HepG2 (cell line): Measurements from ENCODE around the gene CRYGA. TPM values are rescaled to one million over a fixed set of nuclear protein-coding genes. Genes with fewer than 3 reads are reported as not detected.

ENCODE experiments used
- ATAC-seq: fragments of 200-7000 bp; cut with Tn5 transposase; 3 replicates; pipeline ENCODE4 v1.9.1; 2020; ENCODE audit warnings: mild to moderate bottlenecking, moderate library complexity
- BruUV-seq: library from RNA; stranded (reverse); fragments of 400-500 nt; replicated peaks from 2 replicates; lab custom pipeline; 2021; lab: Mats Ljungman, UMichigan
- CTCF ChIA-PET: fragments of 300-600 bp; formaldehyde crosslinking; extraction: SDS; loops from one replicate; lab custom pipeline; 2021; ENCODE audit warnings: low total read pairs, inconsistent platforms, low intra/inter-chr PET ratio; lab: Yijun Ruan, JAX
- POLR2A ChIA-PET: fragments of 350-600 bp; sonication (Branson Sonifier 250); formaldehyde crosslinking; loops from one replicate; lab custom pipeline; 2020; ENCODE audit warnings: antibody characterized with exemption, inconsistent platforms; lab: Yijun Ruan, JAX
- DNase-seq: peaks from one replicate; pipeline ENCODE4 v3.0.0-alpha.2; 2015; ENCODE audit warnings: low spot score
- FAIRE-seq: peaks from 3 replicates; lab custom pipeline; 2011; peaks lifted over from hg19 to GRCh38; lab: Jason Lieb, UNC
- H2AFZ ChIP-seq: one replicate; pipeline ENCODE4 v1.6.1; 2011; ENCODE audit warnings: low read length, inconsistent platforms
- H3K27ac ChIP-seq: fragments of 300-600 bp; 3 replicates; pipeline ENCODE4 v1.8.0; 2011; ENCODE audit warnings: mixed run types, mild to moderate bottlenecking, mixed read lengths, low read length, inconsistent platforms; ENCODE audit not compliant: insufficient read depth; ENCODE audit errors: extremely low read length
- H3K27me3 ChIP-seq, 2 experiments: fragments of 200-600 bp in 1 of 2; 2 replicates in 1 of 2; 3 replicates in 1 of 2; pipeline versions ENCODE4 v1.6.0 to v1.8.0; 2011; ENCODE audit warnings: low read length in 2 of 2, mild to moderate bottlenecking in 2 of 2, moderate library complexity in 2 of 2, inconsistent platforms in 1 of 2; ENCODE audit not compliant: insufficient read depth in 2 of 2, control insufficient read depth in 1 of 2
- H3K36me3 ChIP-seq, 2 experiments: fragments of 200-600 bp in 1 of 2; replicated peaks in 1 of 2; 2 replicates in 1 of 2; 3 replicates in 1 of 2; pipeline versions ENCODE4 v1.5.1 to v1.8.0; 2011; ENCODE audit warnings: low read length in 2 of 2, inconsistent platforms in 1 of 2; ENCODE audit not compliant: insufficient read depth in 2 of 2, control insufficient read depth in 1 of 2
- H3K4me1 ChIP-seq: 2 replicates; pipeline ENCODE4 v1.5.1; 2012; ENCODE audit warnings: low read length, inconsistent platforms; ENCODE audit not compliant: insufficient read depth
- H3K4me2 ChIP-seq: 2 replicates; pipeline ENCODE4 v1.6.0; 2011; ENCODE audit warnings: low read depth, low read length, inconsistent platforms
- H3K4me3 ChIP-seq, 3 experiments: fragments of 200-600 bp in 1 of 3; sonication (generic), shearing (Covaris generic) in 1 of 3; replicated peaks in 1 of 3; 2 replicates each; pipeline ENCODE4 v1.5.1; 2011 to 2016; ENCODE audit warnings: low read length in 3 of 3, inconsistent platforms in 2 of 3, low read depth in 2 of 3, mild to moderate bottlenecking in 2 of 3, control low read depth in 1 of 3, mixed read lengths in 1 of 3; ENCODE audit not compliant: insufficient read depth in 1 of 3
- H3K79me2 ChIP-seq: one replicate; pipeline ENCODE4 v1.6.1; 2011; ENCODE audit warnings: low read length, inconsistent platforms; ENCODE audit not compliant: insufficient read depth
- H3K9ac ChIP-seq: 2 replicates; pipeline ENCODE4 v1.6.0; 2011; ENCODE audit warnings: mild to moderate bottlenecking, low read depth, low read length, inconsistent platforms; ENCODE audit not compliant: insufficient read depth
- H3K9me3 ChIP-seq: 2 replicates; pipeline ENCODE4 v1.5.1; 2012; ENCODE audit warnings: mild to moderate bottlenecking, low read length
- H4K20me1 ChIP-seq: 2 replicates; pipeline ENCODE4 v1.6.0; 2011; ENCODE audit warnings: inconsistent platforms, mild to moderate bottlenecking, low read length, moderate library complexity; ENCODE audit not compliant: insufficient read depth
- POGZ ChIP-seq: sonication (generic); formaldehyde crosslinking; IDR thresholded peaks from 2 replicates; pipeline ENCODE4 v1.4.0; 2020; ENCODE audit warnings: mild to moderate bottlenecking, missing genetic modification reagents
- ZNF577 ChIP-seq: sonication (generic); formaldehyde crosslinking; IDR thresholded peaks from 2 replicates; pipeline ENCODE4 v1.4.0; 2020; ENCODE audit warnings: mild to moderate bottlenecking, low read depth, missing genetic modification reagents, borderline replicate concordance
- ZNF775 ChIP-seq: sonication (generic); formaldehyde crosslinking; IDR thresholded peaks from 2 replicates; pipeline ENCODE4 v1.4.0; 2020; ENCODE audit warnings: missing genetic modification reagents, mild to moderate bottlenecking, moderate library complexity, borderline replicate concordance
- WGBS: methylation state at CpG from one replicate; pipeline ENCODE4 v1.1.6; 2017; ENCODE audit warnings: low lambda C conversion rate; 5-methylcytosine and 5-hydroxymethylcytosine counted together
- in situ Hi-C: cut with HindIII; loops from 2 replicates; pipeline ENCODE4 v1.10.0; 2017; ENCODE audit warnings: low pct_unique_long_range_greater_than_20kb; ENCODE audit not compliant: extremely low pct_ligation_motif_present
- intact Hi-C: fragments of 100-400 bp; cut with micrococcal nuclease; formaldehyde crosslinking; loops from one replicate; pipeline ENCODE4 v1.10.0; 2022; ENCODE audit not compliant: unreplicated experiment
- polyA plus RNA-seq, 8 experiments: library from polyadenylated mRNA; depleted of rRNA in 3 of 8; stranded (reverse) in 7 of 8; unstranded in 1 of 8; fragments of >200 nt; fragmentation: Illumina TruSeq in 4 of 8; extraction: Trizol in 4 of 8; gene quantifications; 2 replicates each; pipeline versions ENCODE4 v1.2.1 to v1.2.3, GENCODE V29; 2011 to 2016; ENCODE audit warnings: low read depth in 4 of 8, missing spikeins in 1 of 8, mixed read lengths in 1 of 8; ENCODE audit not compliant: insufficient read depth in 1 of 8
- total RNA-seq, 5 experiments: library from RNA; depleted of rRNA; stranded (reverse); fragments of >200 nt; fragmentation: Illumina TruSeq; extraction: Trizol; gene quantifications; 2 replicates each; pipeline ENCODE4 v1.2.3, GENCODE V29; 2016; ENCODE audit warnings: low read depth in 1 of 5

Gene CRYGA
- total and polyA plus RNA-seq, 2 of the 13 experiments (the other 11 are each of a cell fraction or from before 2014, with no cell fraction given), result not detected

DNA sequence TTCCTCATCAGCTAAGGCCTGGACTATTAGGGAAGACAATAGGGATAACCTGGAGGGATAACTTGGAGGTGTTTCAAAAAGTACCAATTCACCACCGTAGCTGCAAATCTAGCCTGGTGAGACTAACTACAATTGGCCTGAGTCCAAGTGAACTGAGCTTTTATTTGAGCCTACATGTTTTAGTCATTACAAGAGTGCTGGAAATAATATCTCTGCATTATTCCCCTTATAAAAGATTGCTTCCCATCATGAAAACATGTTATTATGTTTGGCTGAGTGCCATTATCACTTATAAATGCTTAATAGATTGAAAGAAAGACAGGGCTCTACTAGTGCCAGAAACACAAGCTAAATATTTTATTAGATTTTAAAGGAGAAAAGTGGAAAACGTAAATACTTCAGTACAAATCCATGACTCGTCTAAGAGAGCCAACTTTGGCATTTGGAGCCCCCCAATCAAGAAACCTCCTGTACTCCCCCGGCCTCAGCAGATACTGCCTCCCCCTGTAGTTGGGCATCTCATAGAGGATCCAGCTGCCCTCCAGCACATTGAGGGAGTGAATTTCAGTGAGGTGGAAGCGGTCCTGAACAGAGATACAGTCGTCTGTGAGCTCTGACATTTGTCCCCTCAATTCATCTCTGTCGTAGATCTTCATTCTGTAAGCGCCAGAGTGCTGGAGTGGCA, 21.0 kb downstream of the CRYGA start:
- peaks cover 21% of the 10 kb centered on the region for H3K4me1 ChIP-seq
- H3K4me3 ChIP-seq, result no peak overlapping the region
- no peaks in the 10 kb centered on the region for H4K20me1 ChIP-seq
- H3K27ac ChIP-seq, result no peak overlapping the region
- intact Hi-C loops (no loop called here), in situ Hi-C loops (no loop called here)
- H3K27me3 ChIP-seq, result 0 out of 5 replicates have a peak, but pooled peaks cover 0 to 5% of the 10 kb centered on the region in 2 experiments
- no peaks in the 10 kb centered on the region; the same call in 1 of the 2 replicates for H3K9me3 ChIP-seq
- 0 out of 2 replicates have a peak overlapping the region, but pooled peaks have one; percentile 21 for H3K4me2 ChIP-seq
- peak; percentile 36 for ATAC-seq
- H2AFZ ChIP-seq, result no peak overlapping the region
- WGBS, result 19% methylated on average over 8 of the region's 8 CpGs
- FAIRE-seq, result no peak
- CTCF ChIA-PET, result no interaction called here
- no peak overlapping the region for H3K9ac ChIP-seq
- no peak for TF ChIP-seq ZNF775 (CRISPR knock-in tag)
- TF ChIP-seq, all 625 proteins: peak for 0
- DNase-seq, result no peak
- no TSS peak for BruUV-seq
- no peaks in the 10 kb centered on the region for H3K79me2 ChIP-seq
- no peaks in the 10 kb centered on the region for H3K36me3 ChIP-seq
- POLR2A ChIA-PET, result interaction anchor here (1.9 to 2.4 kb wide), 2 partner anchors 12 to 112 kb away, joined by 7 to 8 read pairs; partner anchors contain the start of gene IDH1

DNA sequence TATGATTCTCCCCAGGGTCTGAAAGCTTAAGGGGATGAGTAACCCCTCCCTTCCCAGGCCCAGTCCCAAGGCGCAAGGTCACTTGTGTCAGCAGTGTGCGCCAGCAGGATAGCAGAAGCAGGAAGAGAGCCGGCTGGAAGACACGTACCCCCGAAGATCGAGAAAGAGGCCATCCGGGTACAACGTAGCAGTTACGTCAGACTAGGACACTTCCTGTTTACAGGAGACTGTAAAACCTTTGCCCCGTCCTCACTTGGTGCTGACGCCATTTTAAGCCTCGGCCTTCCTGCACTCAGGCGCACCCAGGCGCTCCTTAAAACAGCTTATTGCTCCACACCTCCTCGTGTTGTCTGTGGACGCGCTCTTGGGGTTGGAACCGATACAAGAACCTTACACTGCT, 23.9 kb downstream of the CRYGA start:
- WGBS, result 76% methylated on average over 18 of the region's 18 CpGs
- Histone ChIP-seq H3K4me2 (no peak overlapping the region), H3K27ac (no peak overlapping the region), H2AFZ (no peak overlapping the region), H3K4me1 (peaks cover 48% of the 10 kb centered on the region), H3K4me3 (no peak overlapping the region), H3K9ac (no peak overlapping the region), H3K27me3 (no peaks in the 10 kb centered on the region), H3K36me3 (no peaks in the 10 kb centered on the region), H3K79me2 (no peaks in the 10 kb centered on the region), H4K20me1 (no peaks in the 10 kb centered on the region)
- no peak for ATAC-seq
- in situ Hi-C loops (no loop called here), intact Hi-C loops (no loop called here)
- BruUV-seq, result no TSS peak
- ChIA-PET CTCF (no interaction called here), POLR2A (no interaction called here)
- DNase-seq, result no peak
- no peak for FAIRE-seq
- TF ChIP-seq ZNF577 (CRISPR knock-in tag) (no peak), POGZ (CRISPR knock-in tag) (0 out of 2 replicates have a peak, but pooled peaks have one; percentile 29)
- TF ChIP-seq, all 625 proteins: peak for 1
- H3K9me3 ChIP-seq, result no peaks in the 10 kb centered on the region; the same call in 1 of the 2 replicates
